ENCODE results near the gene HSPA6.

HSPA6 gene

DNA sequence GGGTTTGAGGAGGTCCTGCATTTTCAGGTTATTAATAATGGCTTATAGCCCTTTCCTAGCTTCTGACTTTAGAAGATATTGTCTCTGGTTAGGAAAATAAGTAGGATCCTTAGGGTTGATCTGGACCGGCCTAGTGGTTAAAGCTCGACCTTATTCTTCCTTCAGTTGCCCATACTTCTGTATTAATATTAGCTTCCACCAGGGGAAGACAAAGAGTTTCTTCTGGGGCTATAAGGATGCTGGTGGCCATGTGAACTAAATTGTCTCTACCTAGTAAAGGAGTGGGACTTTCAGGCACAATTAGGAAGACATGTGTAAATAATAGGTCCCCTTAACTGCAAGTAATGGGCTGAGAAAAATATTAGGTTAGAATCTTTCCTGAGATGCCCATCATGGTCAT is 39.7 kb upstream of the HSPA6 start:
- DNase-seq (ENCODE audit: insufficient read length, low spot score), result no peak
- TF ChIP-seq, protein P1, sequence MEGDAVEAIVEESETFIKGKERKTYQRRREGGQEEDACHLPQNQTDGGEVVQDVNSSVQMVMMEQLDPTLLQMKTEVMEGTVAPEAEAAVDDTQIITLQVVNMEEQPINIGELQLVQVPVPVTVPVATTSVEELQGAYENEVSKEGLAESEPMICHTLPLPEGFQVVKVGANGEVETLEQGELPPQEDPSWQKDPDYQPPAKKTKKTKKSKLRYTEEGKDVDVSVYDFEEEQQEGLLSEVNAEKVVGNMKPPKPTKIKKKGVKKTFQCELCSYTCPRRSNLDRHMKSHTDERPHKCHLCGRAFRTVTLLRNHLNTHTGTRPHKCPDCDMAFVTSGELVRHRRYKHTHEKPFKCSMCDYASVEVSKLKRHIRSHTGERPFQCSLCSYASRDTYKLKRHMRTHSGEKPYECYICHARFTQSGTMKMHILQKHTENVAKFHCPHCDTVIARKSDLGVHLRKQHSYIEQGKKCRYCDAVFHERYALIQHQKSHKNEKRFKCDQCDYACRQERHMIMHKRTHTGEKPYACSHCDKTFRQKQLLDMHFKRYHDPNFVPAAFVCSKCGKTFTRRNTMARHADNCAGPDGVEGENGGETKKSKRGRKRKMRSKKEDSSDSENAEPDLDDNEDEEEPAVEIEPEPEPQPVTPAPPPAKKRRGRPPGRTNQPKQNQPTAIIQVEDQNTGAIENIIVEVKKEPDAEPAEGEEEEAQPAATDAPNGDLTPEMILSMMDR (IDR thresholded peaks at IDR 0.05; ENCODE audit: insufficient read depth, missing control alignments), result peak; percentile 32
- no peak for FAIRE-seq

GRCh38 chr1:161486806-161487741 is 37.3 kb upstream of the HSPA6 start:
- DNase-seq (ENCODE audit: insufficient read length, low spot score) (peak; percentile 53), FAIRE-seq (peak; percentile 41)
- TF ChIP-seq, protein P1 (IDR thresholded peaks at IDR 0.05; ENCODE audit: insufficient read depth, missing control alignments), result peak; percentile 95

- no peak for DNase-seq (ENCODE audit: insufficient read length, low spot score)
- TF ChIP-seq, protein P1 (IDR thresholded peaks at IDR 0.05; ENCODE audit: insufficient read depth, missing control alignments), result no peak
- no peak for FAIRE-seq
Observed at GRCh38 chr1:161491472-161491871, 32.9 kb upstream of the HSPA6 start.

DNA sequence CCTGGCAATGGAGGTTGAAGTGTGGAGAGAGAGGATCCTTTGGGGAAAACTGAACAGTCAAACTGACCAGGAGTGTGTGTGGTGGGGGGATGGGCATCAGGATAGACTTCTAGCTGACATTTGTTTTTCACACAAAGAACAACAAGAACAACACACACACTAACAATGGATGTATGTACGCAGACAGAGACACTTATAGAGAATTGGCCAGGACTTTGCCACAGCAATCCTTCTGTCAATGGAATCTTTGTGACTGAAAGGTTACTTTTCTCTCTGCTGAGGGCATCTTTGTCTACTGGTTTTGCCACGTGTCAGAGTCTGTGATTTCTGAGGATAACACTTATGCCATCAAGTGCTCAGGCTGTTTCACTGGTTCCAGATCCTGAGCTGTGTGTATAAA is 31.5 kb upstream of the HSPA6 start:
- no peak for FAIRE-seq
- no peak for DNase-seq (ENCODE audit: insufficient read length, low spot score)
- TF ChIP-seq, protein P1 (IDR thresholded peaks at IDR 0.05; ENCODE audit: insufficient read depth, missing control alignments), result no peak

DNA sequence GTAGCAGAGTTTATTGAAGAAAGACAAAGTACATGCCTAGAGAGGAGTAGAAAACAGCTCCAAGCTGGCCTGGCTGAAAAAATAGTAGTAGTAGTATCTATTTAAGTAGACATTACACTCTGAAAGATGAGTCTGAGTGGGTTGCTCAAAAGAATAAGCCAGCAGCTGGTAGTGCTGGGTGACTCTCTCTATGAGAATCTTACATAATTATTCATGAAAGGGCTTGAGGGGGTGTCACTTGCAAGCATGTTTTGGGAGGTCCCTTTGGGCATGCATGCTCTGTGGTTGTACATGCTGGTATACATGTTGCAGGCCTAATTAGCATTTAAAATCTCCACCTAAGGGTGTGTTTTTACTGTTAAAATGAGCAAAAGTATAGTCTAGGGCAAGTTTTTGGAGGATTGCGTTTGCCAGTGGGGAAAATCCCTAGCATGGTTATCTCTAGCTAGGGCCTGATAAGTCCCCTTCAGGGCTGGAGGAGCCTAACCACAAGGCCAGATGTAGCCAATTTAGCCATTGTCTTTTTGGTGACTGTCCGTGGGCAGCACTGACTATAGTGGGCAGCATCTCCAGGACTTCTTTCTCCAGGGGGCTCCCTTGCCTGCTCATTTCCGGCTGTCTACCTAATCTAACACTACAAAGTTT is 30.1 kb upstream of the HSPA6 start:
- TF ChIP-seq, protein P1 (IDR thresholded peaks at IDR 0.05; ENCODE audit: insufficient read depth, missing control alignments), result no peak
- FAIRE-seq, result no peak
- no peak for DNase-seq (ENCODE audit: insufficient read length, low spot score)

DNA sequence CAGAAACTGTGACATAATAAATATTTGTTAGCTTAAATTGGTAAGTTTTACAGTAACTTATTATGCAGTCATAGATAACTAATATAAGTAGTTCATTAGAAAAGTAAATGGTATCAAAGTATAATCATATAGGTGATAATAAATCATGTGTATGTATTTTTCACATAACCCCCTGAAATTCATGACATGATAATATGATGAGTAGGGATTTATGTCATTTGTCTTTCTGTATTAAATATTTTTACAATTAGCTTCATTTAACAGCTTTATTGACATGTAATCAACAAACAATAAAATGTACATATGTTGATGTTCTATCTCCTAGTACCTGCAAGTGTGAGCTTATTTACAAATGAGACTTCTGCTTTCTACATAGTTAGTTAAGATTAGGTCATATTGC is 28.9 kb upstream of the HSPA6 start:
- TF ChIP-seq, protein P1 (IDR thresholded peaks at IDR 0.05; ENCODE audit: insufficient read depth, missing control alignments), result no peak
- no peak for DNase-seq (ENCODE audit: insufficient read length, low spot score)
- FAIRE-seq, result peak; percentile 53

DNA sequence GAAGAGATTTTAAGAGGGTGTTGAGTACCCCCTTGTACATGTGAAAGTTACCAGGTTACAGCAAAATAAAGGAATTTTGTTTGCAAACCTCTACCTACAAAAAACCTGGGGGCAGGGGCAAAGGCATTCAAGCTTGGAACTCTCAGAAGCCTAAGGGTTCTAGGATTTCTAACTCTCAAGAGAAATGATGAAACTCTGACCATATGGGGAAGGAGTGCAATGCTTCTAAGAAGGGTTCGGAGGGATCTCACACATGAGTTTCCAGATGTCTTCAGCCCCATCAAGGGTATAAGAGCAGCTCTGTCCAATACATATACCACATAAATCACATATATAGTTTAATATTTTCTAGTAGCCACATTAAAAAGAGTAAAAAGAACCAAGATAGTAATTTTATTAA is 26.4 kb upstream of the HSPA6 start:
- no peak for DNase-seq (ENCODE audit: insufficient read length, low spot score)
- FAIRE-seq, result no peak
- TF ChIP-seq, protein P1 (IDR thresholded peaks at IDR 0.05; ENCODE audit: insufficient read depth, missing control alignments), result no peak
